PC-3 (cell line): ENCODE results near the gene FAM168B. TPM values are rescaled to one million over a fixed set of nuclear protein-coding genes. Genes with fewer than 3 reads are reported as not detected.

Experiments
- ATAC-seq: fragments of 200-7000 bp; cut with Tn5 transposase; 2 replicates; pipeline ENCODE4 v1.9.1; 2020; ENCODE audit warnings: mild to moderate bottlenecking, moderate library complexity
- Bru-seq: library from RNA; stranded (reverse); fragments of 400-500 nt; gene quantifications from one replicate; lab custom pipeline; 2021; lab: Mats Ljungman, UMichigan
- BruChase-seq, 2 experiments: library from RNA; stranded (reverse); fragments of 400-500 nt; gene quantifications; one replicate each; lab custom pipeline; 2021; lab: Mats Ljungman, UMichigan
- BruUV-seq: library from RNA; stranded (reverse); fragments of 400-500 nt; replicated peaks from 2 replicates; lab custom pipeline; 2021; lab: Mats Ljungman, UMichigan
- CTCF ChIA-PET: fragments of 300-600 bp; sonication (Branson Sonifier 250); formaldehyde crosslinking; loops from one replicate; lab custom pipeline; 2022; ENCODE audit warnings: antibody characterized with exemption; lab: Charles Lee
- POLR2A ChIA-PET: fragments of 300-600 bp; sonication (Branson Sonifier 250); formaldehyde crosslinking; loops from one replicate; lab custom pipeline; 2022; ENCODE audit warnings: antibody characterized with exemption; ENCODE audit not compliant: unreplicated experiment; lab: Charles Lee
- DNase-seq: peaks from one replicate; pipeline ENCODE4 v3.0.0-alpha.2; 2015
- H2AFZ ChIP-seq: fragments of 300-600 bp; sonication (generic); 2 replicates; pipeline ENCODE4 v1.6.0; 2016; ENCODE audit warnings: antibody characterized with exemption, low read length
- H3F3A ChIP-seq: fragments of 300-600 bp; sonication (generic); one replicate; pipeline ENCODE4 v1.6.0; 2017; ENCODE audit warnings: antibody characterized with exemption, low read length, control low read depth, mild to moderate bottlenecking; ENCODE audit not compliant: unreplicated experiment
- H3K27ac ChIP-seq: fragments of 300-600 bp; sonication (generic); 2 replicates; pipeline ENCODE4 v1.5.1; 2016; ENCODE audit warnings: mild to moderate bottlenecking, low read length
- H3K27me3 ChIP-seq: fragments of 300-600 bp; sonication (generic); 2 replicates; pipeline ENCODE4 v1.6.1; 2016; ENCODE audit warnings: low read length, mixed read lengths
- H3K36me3 ChIP-seq: fragments of 300-600 bp; sonication (generic); 2 replicates; pipeline ENCODE4 v1.6.1; 2016; ENCODE audit warnings: low read depth, mixed run types, low read length, mixed read lengths
- H3K4me1 ChIP-seq: fragments of 300-600 bp; sonication (generic); 2 replicates; pipeline ENCODE4 v1.5.1; 2016; ENCODE audit warnings: low read length; ENCODE audit not compliant: insufficient read depth
- H3K4me2 ChIP-seq: fragments of 300-600 bp; sonication (generic); 2 replicates; pipeline ENCODE4 v1.6.0; 2016; ENCODE audit warnings: low read length
- H3K4me3 ChIP-seq: fragments of 300-600 bp; sonication (generic); 2 replicates; pipeline ENCODE4 v1.5.1; 2016; ENCODE audit warnings: mild to moderate bottlenecking, low read length, mixed read lengths
- H3K79me2 ChIP-seq: fragments of 300-600 bp; sonication (generic); 2 replicates; pipeline ENCODE4 v1.6.1; 2017; ENCODE audit warnings: low read length, mixed read lengths
- H3K9ac ChIP-seq: fragments of 300-600 bp; sonication (generic); 2 replicates; pipeline ENCODE4 v1.6.0; 2016; ENCODE audit warnings: mild to moderate bottlenecking, low read length
- H3K9me2 ChIP-seq: fragments of 300-600 bp; sonication (generic); replicated peaks from 2 replicates; pipeline ENCODE4 v1.6.1; 2016; ENCODE audit warnings: mixed run types, low read length, mixed read lengths
- H3K9me3 ChIP-seq: fragments of 300-600 bp; sonication (generic); 2 replicates; pipeline ENCODE4 v1.6.1; 2016; ENCODE audit warnings: low read length, mixed read lengths
- H4K20me1 ChIP-seq: fragments of 300-600 bp; sonication (generic); 2 replicates; pipeline ENCODE4 v1.6.1; 2016; ENCODE audit warnings: low read length, mixed read lengths
- CTCF ChIP-seq: fragments of 300-600 bp; sonication (generic); conservative IDR thresholded peaks from 2 replicates; pipeline ENCODE4 v1.5.1; 2017; ENCODE audit warnings: antibody characterized with exemption, low read depth, mild to moderate bottlenecking, low read length
- EZH2 ChIP-seq: fragments of 300-600 bp; sonication (generic); IDR thresholded peaks from one replicate; pipeline ENCODE4 v1.6.1; 2017; ENCODE audit warnings: antibody characterized with exemption, mild to moderate bottlenecking, low read length; ENCODE audit not compliant: unreplicated experiment
- EZH2phosphoT487 ChIP-seq: fragments of 300-600 bp; sonication (generic); IDR thresholded peaks from 2 replicates; pipeline ENCODE4 v1.6.1; 2018; ENCODE audit warnings: mild to moderate bottlenecking, antibody characterized with exemption, low read length, borderline replicate concordance
- intact Hi-C: fragments of 100-400 bp; cut with micrococcal nuclease; formaldehyde crosslinking; loops from 2 replicates; pipeline ENCODE4 v1.9.0; 2023
- long read RNA-seq: library from polyadenylated mRNA; unstranded; transcript quantifications from one replicate; pipeline ENCODE4 v2.0.0, GENCODE V29; 2021; ENCODE audit not compliant: unreplicated experiment
- total RNA-seq: library from RNA; depleted of rRNA; stranded (reverse); fragments of >200 nt; gene quantifications from 2 replicates; pipeline ENCODE4 v1.2.3, GENCODE V29; 2014; rRNA removed

Gene FAM168B
- total RNA-seq (91.7 and 103 TPM in 2 replicates), Bru-seq, nascent RNA (percentile 92 among the genes with signal in this experiment), BruChase-seq, experiment 1, labeled RNA remaining after a 6-hour chase (percentile 97 among the genes with signal in this experiment), BruChase-seq, experiment 2, labeled RNA remaining after a 2-hour chase (percentile 94 among the genes with signal in this experiment)
- long read RNA-seq, full-length matches to known transcripts = 41 of 199 reads
- long read RNA-seq, partial matches to known transcripts = 31 of 199 reads
- long read RNA-seq, other reads (novel, unspliced or antisense) = 127 of 199 reads

- Histone ChIP-seq H3K4me3 (peak within 1 kb of the TSS; percentile 93), H2AFZ (peak within 1 kb of the TSS; percentile 99), H3K9me3 (no peaks in the 10 kb centered on the region), H3K36me3 (peaks cover 4% of the 10 kb centered on the region), H3K9me2 (no peaks in the 10 kb centered on the region), H3K79me2 (peaks cover 47% of the 10 kb centered on the region), H3K27me3 (no peaks in the 10 kb centered on the region), H3F3A (no peaks in the 10 kb centered on the region), H3K9ac (peak within 1 kb of the TSS; percentile 90), H4K20me1 (peaks cover 12% of the 10 kb centered on the region; the same call in 1 of the 2 replicates), H3K4me1 (0 out of 2 replicates have a peak, but pooled peaks cover 4% of the 10 kb centered on the region), H3K4me2 (peak within 1 kb of the TSS; percentile 92), H3K27ac (peak within 1 kb of the TSS; percentile 69)
- peak; percentile 86 for ATAC-seq
- BruUV-seq = no TSS peak
- ChIA-PET CTCF (no interaction called here), POLR2A (no interaction called here)
- DNase-seq = peak; percentile 93
- TF ChIP-seq EZH2 (no peak), CTCF (no peak), EZH2phosphoT487 (no peak)
- intact Hi-C loops = no loop called here
Observed at GRCh38 chr2:131093006-131093695, at the start of gene FAM168B. TSS of gene FAM168B (minus strand) at chr2:131093460. CDS start at chr2:131082646, 10,814 bp downstream.

GRCh38 chr2:131142849-131143248 lies 49.6 kb upstream of the FAM168B start:
- Histone ChIP-seq H3K9me2 (no peaks in the 10 kb centered on the region), H2AFZ (no peak overlapping the region), H3K4me2 (no peak overlapping the region), H3K9ac (no peak overlapping the region), H3K27me3 (no peaks in the 10 kb centered on the region), H4K20me1 (0 out of 2 replicates have a peak, but pooled peaks cover 4% of the 10 kb centered on the region), H3K36me3 (peaks cover 57% of the 10 kb centered on the region), H3K79me2 (no peaks in the 10 kb centered on the region), H3K4me3 (no peak overlapping the region), H3K27ac (no peak overlapping the region), H3K4me1 (no peaks in the 10 kb centered on the region), H3K9me3 (no peaks in the 10 kb centered on the region), H3F3A (no peaks in the 10 kb centered on the region)
- TF ChIP-seq EZH2phosphoT487 = no peak
- TF ChIP-seq CTCF = no peak
- TF ChIP-seq EZH2 = no peak
- intact Hi-C loops = no loop called here
- DNase-seq (no peak), ATAC-seq (no peak)
- ChIA-PET POLR2A (no interaction called here), CTCF (no interaction called here)
- BruUV-seq = no TSS peak

GRCh38 chr2:131140581-131140980 lies 47.3 kb upstream of the FAM168B start:
- Histone ChIP-seq H3K36me3 (peaks cover 46% of the 10 kb centered on the region), H3K9me3 (no peaks in the 10 kb centered on the region), H3F3A (no peaks in the 10 kb centered on the region), H3K4me1 (no peaks in the 10 kb centered on the region), H3K9ac (no peak overlapping the region), H2AFZ (no peak overlapping the region), H3K4me2 (no peak overlapping the region), H3K79me2 (no peaks in the 10 kb centered on the region), H4K20me1 (0 out of 2 replicates have a peak, but pooled peaks cover 4% of the 10 kb centered on the region), H3K27me3 (no peaks in the 10 kb centered on the region), H3K9me2 (no peaks in the 10 kb centered on the region), H3K27ac (no peak overlapping the region), H3K4me3 (no peak overlapping the region)
- TF ChIP-seq EZH2phosphoT487 = no peak
- TF ChIP-seq EZH2 = no peak
- no peak for TF ChIP-seq CTCF
- intact Hi-C loops = no loop called here
- ChIA-PET CTCF (no interaction called here), POLR2A (no interaction called here)
- peak; percentile 29; the same call in 1 of the 2 replicates for ATAC-seq
- no peak for DNase-seq
- no TSS peak for BruUV-seq
